Stomach (tissue), 4 donors: ENCODE data around the gene SLC10A3.

Source experiments
- CTCF ChIP-seq, 7 experiments: fragments of 450-650 bp in 4 of 7; fragments of 200-600 bp in 3 of 7; sonication (generic) in 3 of 7; IDR thresholded peaks; one replicate each; pipeline ENCODE4 v1.5.1; 2016 to 2019; ENCODE audit warnings: antibody characterized with exemption in 7 of 7, control low read depth in 2 of 7, mild to moderate bottlenecking in 1 of 7
- EP300 ChIP-seq: sonication (generic); formaldehyde crosslinking; IDR thresholded peaks from one replicate; pipeline ENCODE4 v1.6.1; 2017; ENCODE audit warnings: antibody characterized with exemption

GRCh38 chrX:154463611-154464220 lies 26.7 kb downstream of the SLC10A3 start:
- TF ChIP-seq EP300: no peak
- TF ChIP-seq CTCF (IDR thresholded peaks at IDR 0.05): no peak
